K562 (cell line): ENCODE results near the gene PRMT5. TPM values are rescaled to one million over a fixed set of nuclear protein-coding genes. Genes with fewer than 3 reads are reported as not detected.

ENCODE experiments used
- FOXK1 ChIP-seq: sonication (generic); formaldehyde crosslinking; IDR thresholded peaks from 2 replicates; pipeline ENCODE4 v1.8.0; 2022; ENCODE audit warnings: missing genetic modification reagents, mild to moderate bottlenecking, borderline replicate concordance
- HDAC8 ChIP-seq: fragments of 450-650 bp; IDR thresholded peaks from 2 replicates; pipeline ENCODE4 v1.6.1; 2016; ENCODE audit warnings: mild to moderate bottlenecking, missing genetic modification characterization, moderate library complexity, missing compliant biosample characterization
- MXI1 ChIP-seq: IDR thresholded peaks from 2 replicates; pipeline ENCODE4 v1.6.1; 2011; ENCODE audit warnings: low read depth, mild to moderate bottlenecking, improper control_type of control experiment, low read length
- MYC ChIP-seq, 2 experiments: fragments of 250-450 bp in 1 of 2; sonication (Bioruptor Pico) in 1 of 2; IDR thresholded peaks; 2 replicates each; pipeline versions ENCODE4 v1.5.1 to v1.6.1; 2012 to 2021; ENCODE audit warnings: low read depth in 2 of 2, borderline replicate concordance in 1 of 2, improper control_type of control experiment in 1 of 2, low read length in 1 of 2, mild to moderate bottlenecking in 1 of 2, moderate library complexity in 1 of 2
- NFIC ChIP-seq: fragments of 450-650 bp; IDR thresholded peaks from 2 replicates; pipeline ENCODE4 v1.6.1; 2017; ENCODE audit warnings: mild to moderate bottlenecking, inconsistent platforms
- PPARD ChIP-seq: fragments of 250-450 bp; sonication (Bioruptor Pico); IDR thresholded peaks from 2 replicates; pipeline ENCODE4 v1.8.0; 2022; ENCODE audit warnings: inconsistent platforms, mild to moderate bottlenecking, moderate library complexity
- RBM14 ChIP-seq: fragments of 200-400 bp; formaldehyde crosslinking; IDR thresholded peaks from 2 replicates; pipeline ENCODE4 v1.6.1; 2018; ENCODE audit warnings: low read depth, mild to moderate bottlenecking, low read length, moderate library complexity, borderline replicate concordance; ENCODE audit not compliant: insufficient read depth
- ZBTB7A ChIP-seq: IDR thresholded peaks from 2 replicates; pipeline ENCODE4 v1.6.1; 2011; ENCODE audit warnings: low read depth, mild to moderate bottlenecking, low read length, moderate library complexity, borderline replicate concordance; ENCODE audit not compliant: control insufficient read depth
- polyA plus RNA-seq, 8 experiments: library from polyadenylated mRNA; depleted of rRNA in 4 of 8; stranded (reverse) in 5 of 8; unstranded in 3 of 8; fragments of >200 nt; fragmentation: Nextera tagmentation in 2 of 8; fragmentation: Illumina TruSeq in 1 of 8; extraction: Ambion mirVana in 2 of 8; extraction: Trizol in 1 of 8; gene quantifications; 2 replicates each; pipeline versions ENCODE4 v1.2.1 to v1.2.3, GENCODE V29; 2011 to 2014; ENCODE audit warnings: inconsistent platforms in 1 of 8, missing spikeins in 1 of 8
- total RNA-seq, 7 experiments: library from RNA; depleted of rRNA in 6 of 7; stranded (reverse); fragments of >200 nt in 6 of 7; fragmentation: Illumina TruSeq in 2 of 7; extraction: Trizol in 2 of 7; gene quantifications; 2 replicates each; pipeline versions ENCODE4 v1.2.1 to v1.2.3, GENCODE V29; 2011 to 2021; ENCODE audit warnings: low replicate concordance in 1 of 7
- TF ChIP-seq, protein P1 (sequence below), 2 experiments: fragments of 200-800 bp in 1 of 2; sonication (Bioruptor generic) in 1 of 2; sonication (generic) in 1 of 2; formaldehyde crosslinking in 1 of 2; IDR thresholded peaks in 1 of 2; conservative IDR thresholded peaks in 1 of 2; 2 replicates each; pipeline versions ENCODE4 v1.5.0 to v1.6.1; 2016 to 2020; ENCODE audit warnings: missing compliant biosample characterization in 1 of 2, missing genetic modification characterization in 1 of 2, missing genetic modification reagents in 1 of 2
- TF ChIP-seq, protein P2 (sequence below): fragments of 450-650 bp; formaldehyde crosslinking; IDR thresholded peaks from 2 replicates; pipeline ENCODE4 v1.4.0; 2020; ENCODE audit warnings: mild to moderate bottlenecking, moderate library complexity
- TF ChIP-seq, protein P3 (sequence below), 2 experiments: fragments of 450-650 bp; IDR thresholded peaks; 2 replicates each; pipeline ENCODE4 v1.6.1; 2018; ENCODE audit warnings: mild to moderate bottlenecking in 2 of 2, low read depth in 1 of 2; ENCODE audit not compliant: partially characterized antibody in 2 of 2
- TF ChIP-seq, protein P4 (sequence below): sonication (generic); formaldehyde crosslinking; IDR thresholded peaks from 2 replicates; pipeline ENCODE4 v1.8.0; 2022; ENCODE audit warnings: missing genetic modification reagents, mild to moderate bottlenecking, moderate library complexity, borderline replicate concordance
- TF ChIP-seq, protein P5 (sequence below), 2 experiments: IDR thresholded peaks; 2 replicates each; pipeline ENCODE4 v1.6.1; 2011; ENCODE audit warnings: borderline replicate concordance in 1 of 2, control low read depth in 1 of 2, low read depth in 1 of 2, low read length in 1 of 2, mild to moderate bottlenecking in 1 of 2, mixed read lengths in 1 of 2, moderate library complexity in 1 of 2; ENCODE audit not compliant: insufficient read depth in 1 of 2, insufficient read length in 1 of 2, poor library complexity in 1 of 2, severe bottlenecking in 1 of 2; ENCODE audit errors: extremely low read depth in 1 of 2

The PRMT5 gene
- total and polyA plus RNA-seq, 9 of the 15 experiments (the other 6 are each of a cell fraction or from before 2014, with no cell fraction given) = 114 to 552 (median 222) TPM

DNA sequence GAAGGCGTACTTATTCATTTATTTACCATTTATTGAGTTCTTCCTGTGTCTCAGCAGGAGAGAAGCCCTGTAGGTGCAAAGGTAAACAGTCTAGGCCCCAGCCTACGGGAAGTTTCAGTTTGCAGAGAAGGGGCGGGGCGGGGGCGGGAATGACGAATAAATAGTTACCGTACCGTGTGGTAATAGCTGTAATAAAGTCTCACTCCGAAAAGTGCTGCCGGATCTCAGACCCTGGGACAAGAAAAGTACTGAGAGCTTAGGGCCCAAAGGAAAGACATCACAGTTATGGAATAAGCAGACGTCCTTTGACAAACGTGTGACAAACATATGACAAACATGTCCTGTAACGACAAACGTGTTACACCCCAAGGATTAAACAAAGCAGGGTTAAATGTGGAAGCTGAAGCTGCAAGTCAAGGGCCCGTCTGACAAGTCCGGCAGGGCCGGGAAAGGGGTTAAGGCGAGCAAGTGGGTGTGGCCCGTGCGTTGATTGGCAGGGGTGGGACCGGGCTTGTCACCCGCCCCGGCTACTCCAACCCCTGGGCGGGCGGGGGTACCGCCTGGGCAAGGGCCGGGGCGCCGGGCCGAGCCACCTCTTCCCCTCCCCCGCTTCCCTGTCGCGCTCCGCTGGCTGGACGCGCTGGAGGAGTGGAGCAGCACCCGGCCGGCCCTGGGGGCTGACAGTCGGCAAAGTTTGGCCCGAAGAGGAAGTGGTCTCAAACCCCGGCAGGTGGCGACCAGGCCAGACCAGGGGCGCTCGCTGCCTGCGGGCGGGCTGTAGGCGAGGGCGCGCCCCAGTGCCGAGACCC lies 57.7 kb downstream of the PRMT5 start, which contains the start of gene LRP10 (continued):
- TF ChIP-seq, protein P1, sequence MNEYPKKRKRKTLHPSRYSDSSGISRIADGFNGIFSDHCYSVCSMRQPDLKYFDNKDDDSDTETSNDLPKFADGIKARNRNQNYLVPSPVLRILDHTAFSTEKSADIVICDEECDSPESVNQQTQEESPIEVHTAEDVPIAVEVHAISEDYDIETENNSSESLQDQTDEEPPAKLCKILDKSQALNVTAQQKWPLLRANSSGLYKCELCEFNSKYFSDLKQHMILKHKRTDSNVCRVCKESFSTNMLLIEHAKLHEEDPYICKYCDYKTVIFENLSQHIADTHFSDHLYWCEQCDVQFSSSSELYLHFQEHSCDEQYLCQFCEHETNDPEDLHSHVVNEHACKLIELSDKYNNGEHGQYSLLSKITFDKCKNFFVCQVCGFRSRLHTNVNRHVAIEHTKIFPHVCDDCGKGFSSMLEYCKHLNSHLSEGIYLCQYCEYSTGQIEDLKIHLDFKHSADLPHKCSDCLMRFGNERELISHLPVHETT (CRISPR knock-in tag; conservative IDR thresholded peaks at IDR 0.05 in 1 of 2, IDR thresholded peaks at IDR 0.05 in 1 of 2) = no peak
- TF ChIP-seq HDAC8 (tag) (no peak), PPARD (no peak), FOXK1 (CRISPR knock-in tag) (no peak), MYC (IDR thresholded peaks at IDR 0.05; ENCODE audit: low read depth, low read length) (0 out of 2 replicates have a peak, but pooled peaks have one; percentile 39), MYC (CRISPR knock-in tag; IDR thresholded peaks at IDR 0.05; ENCODE audit: borderline replicate concordance, low read depth) (no peak), MXI1 (0 out of 2 replicates have a peak, but pooled peaks have one; percentile 9), NFIC (peak; percentile 0), ZBTB7A (peak; percentile 86; the same call in 1 of the 2 replicates), RBM14 (no peak)
- TF ChIP-seq, protein P2, sequence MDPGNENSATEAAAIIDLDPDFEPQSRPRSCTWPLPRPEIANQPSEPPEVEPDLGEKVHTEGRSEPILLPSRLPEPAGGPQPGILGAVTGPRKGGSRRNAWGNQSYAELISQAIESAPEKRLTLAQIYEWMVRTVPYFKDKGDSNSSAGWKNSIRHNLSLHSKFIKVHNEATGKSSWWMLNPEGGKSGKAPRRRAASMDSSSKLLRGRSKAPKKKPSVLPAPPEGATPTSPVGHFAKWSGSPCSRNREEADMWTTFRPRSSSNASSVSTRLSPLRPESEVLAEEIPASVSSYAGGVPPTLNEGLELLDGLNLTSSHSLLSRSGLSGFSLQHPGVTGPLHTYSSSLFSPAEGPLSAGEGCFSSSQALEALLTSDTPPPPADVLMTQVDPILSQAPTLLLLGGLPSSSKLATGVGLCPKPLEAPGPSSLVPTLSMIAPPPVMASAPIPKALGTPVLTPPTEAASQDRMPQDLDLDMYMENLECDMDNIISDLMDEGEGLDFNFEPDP (CRISPR knock-in tag) = 0 out of 2 replicates have a peak, but pooled peaks have one; percentile 27
- TF ChIP-seq, protein P3, sequence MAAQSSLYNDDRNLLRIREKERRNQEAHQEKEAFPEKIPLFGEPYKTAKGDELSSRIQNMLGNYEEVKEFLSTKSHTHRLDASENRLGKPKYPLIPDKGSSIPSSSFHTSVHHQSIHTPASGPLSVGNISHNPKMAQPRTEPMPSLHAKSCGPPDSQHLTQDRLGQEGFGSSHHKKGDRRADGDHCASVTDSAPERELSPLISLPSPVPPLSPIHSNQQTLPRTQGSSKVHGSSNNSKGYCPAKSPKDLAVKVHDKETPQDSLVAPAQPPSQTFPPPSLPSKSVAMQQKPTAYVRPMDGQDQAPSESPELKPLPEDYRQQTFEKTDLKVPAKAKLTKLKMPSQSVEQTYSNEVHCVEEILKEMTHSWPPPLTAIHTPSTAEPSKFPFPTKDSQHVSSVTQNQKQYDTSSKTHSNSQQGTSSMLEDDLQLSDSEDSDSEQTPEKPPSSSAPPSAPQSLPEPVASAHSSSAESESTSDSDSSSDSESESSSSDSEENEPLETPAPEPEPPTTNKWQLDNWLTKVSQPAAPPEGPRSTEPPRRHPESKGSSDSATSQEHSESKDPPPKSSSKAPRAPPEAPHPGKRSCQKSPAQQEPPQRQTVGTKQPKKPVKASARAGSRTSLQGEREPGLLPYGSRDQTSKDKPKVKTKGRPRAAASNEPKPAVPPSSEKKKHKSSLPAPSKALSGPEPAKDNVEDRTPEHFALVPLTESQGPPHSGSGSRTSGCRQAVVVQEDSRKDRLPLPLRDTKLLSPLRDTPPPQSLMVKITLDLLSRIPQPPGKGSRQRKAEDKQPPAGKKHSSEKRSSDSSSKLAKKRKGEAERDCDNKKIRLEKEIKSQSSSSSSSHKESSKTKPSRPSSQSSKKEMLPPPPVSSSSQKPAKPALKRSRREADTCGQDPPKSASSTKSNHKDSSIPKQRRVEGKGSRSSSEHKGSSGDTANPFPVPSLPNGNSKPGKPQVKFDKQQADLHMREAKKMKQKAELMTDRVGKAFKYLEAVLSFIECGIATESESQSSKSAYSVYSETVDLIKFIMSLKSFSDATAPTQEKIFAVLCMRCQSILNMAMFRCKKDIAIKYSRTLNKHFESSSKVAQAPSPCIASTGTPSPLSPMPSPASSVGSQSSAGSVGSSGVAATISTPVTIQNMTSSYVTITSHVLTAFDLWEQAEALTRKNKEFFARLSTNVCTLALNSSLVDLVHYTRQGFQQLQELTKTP (IDR thresholded peaks at IDR 0.05; ENCODE audit: low read depth in 1 of 2, partially characterized antibody in 2 of 2) = peak in 1 of 2 experiments; percentile 69
- TF ChIP-seq, protein P4, sequence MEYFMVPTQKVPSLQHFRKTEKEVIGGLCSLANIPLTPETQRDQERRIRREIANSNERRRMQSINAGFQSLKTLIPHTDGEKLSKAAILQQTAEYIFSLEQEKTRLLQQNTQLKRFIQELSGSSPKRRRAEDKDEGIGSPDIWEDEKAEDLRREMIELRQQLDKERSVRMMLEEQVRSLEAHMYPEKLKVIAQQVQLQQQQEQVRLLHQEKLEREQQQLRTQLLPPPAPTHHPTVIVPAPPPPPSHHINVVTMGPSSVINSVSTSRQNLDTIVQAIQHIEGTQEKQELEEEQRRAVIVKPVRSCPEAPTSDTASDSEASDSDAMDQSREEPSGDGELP (CRISPR knock-in tag) = peak; percentile 84
- TF ChIP-seq, protein P5, sequence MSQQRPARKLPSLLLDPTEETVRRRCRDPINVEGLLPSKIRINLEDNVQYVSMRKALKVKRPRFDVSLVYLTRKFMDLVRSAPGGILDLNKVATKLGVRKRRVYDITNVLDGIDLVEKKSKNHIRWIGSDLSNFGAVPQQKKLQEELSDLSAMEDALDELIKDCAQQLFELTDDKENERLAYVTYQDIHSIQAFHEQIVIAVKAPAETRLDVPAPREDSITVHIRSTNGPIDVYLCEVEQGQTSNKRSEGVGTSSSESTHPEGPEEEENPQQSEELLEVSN (IDR thresholded peaks at IDR 0.05; ENCODE audit: borderline replicate concordance in 1 of 2, extremely low read depth in 1 of 2, insufficient read depth in 1 of 2, insufficient read length in 1 of 2, low read depth in 1 of 2, low read length in 1 of 2, poor library complexity in 1 of 2, severe bottlenecking in 1 of 2) = peak in 1 of 2 experiments; percentile 56
